ENCODE measurements around the gene FHAD1. TPM values are rescaled to one million over a fixed set of nuclear protein-coding genes. Genes with fewer than 3 reads are reported as not detected.
A peak's percentile ranks its signal among the peaks of the same experiment; 100 is the strongest.

FHAD1 gene
- total RNA-seq, 1 donor from 2014 or later, result 1.3 TPM

- peak in 1 of 2 experiments; percentile 5 for DNase-seq (ENCODE audit: low spot score in 2 of 2, unreplicated experiment in 2 of 2)
- Mint-ChIP-seq H3K4me3 (no peak overlapping the region), H3K27ac (no peak overlapping the region), H3K27me3 (ENCODE audit: low read depth) (no peaks in the 10 kb centered on the region), H3K9me3 (no peaks in the 10 kb centered on the region), H3K4me1 (no peaks in the 10 kb centered on the region), H3K36me3 (no peaks in the 10 kb centered on the region)
- TF ChIP-seq CTCF (IDR thresholded peaks at IDR 0.05; ENCODE audit: unreplicated experiment), result no peak
Observed at GRCh38 chr1:15236321-15236721, 10.7 kb upstream of the FHAD1 start.

- Mint-ChIP-seq H3K4me1 (no peaks in the 10 kb centered on the region), H3K27ac (no peak overlapping the region), H3K36me3 (no peaks in the 10 kb centered on the region), H3K27me3 (ENCODE audit: low read depth) (no peaks in the 10 kb centered on the region), H3K4me3 (no peak overlapping the region), H3K9me3 (no peaks in the 10 kb centered on the region)
- peak in 1 of 2 experiments; percentile 7 for DNase-seq (ENCODE audit: low spot score in 2 of 2, unreplicated experiment in 2 of 2)
- no peak for TF ChIP-seq CTCF (IDR thresholded peaks at IDR 0.05; ENCODE audit: unreplicated experiment)
Observed at GRCh38 chr1:15236746-15237145, 10.3 kb upstream of the FHAD1 start.

GRCh38 chr1:15238789-15239188 lies 8.2 kb upstream of the FHAD1 start:
- TF ChIP-seq CTCF (IDR thresholded peaks at IDR 0.05; ENCODE audit: unreplicated experiment), result no peak
- peaks cover 3% of the 10 kb centered on the region for H3K4me1 Mint-ChIP-seq
- no peak overlapping the region for H3K4me3 Mint-ChIP-seq
- H3K27me3 Mint-ChIP-seq (ENCODE audit: low read depth), result no peaks in the 10 kb centered on the region
- H3K9me3 Mint-ChIP-seq, result no peaks in the 10 kb centered on the region
- DNase-seq (ENCODE audit: low spot score in 2 of 2, unreplicated experiment in 2 of 2), result no peak
- H3K36me3 Mint-ChIP-seq, result no peaks in the 10 kb centered on the region
- H3K27ac Mint-ChIP-seq, result no peak overlapping the region

GRCh38 chr1:15242766-15243165 lies 4.3 kb upstream of the FHAD1 start:
- no peak for TF ChIP-seq CTCF (IDR thresholded peaks at IDR 0.05; ENCODE audit: unreplicated experiment)
- no peaks in the 10 kb centered on the region for H3K36me3 Mint-ChIP-seq
- no peak for DNase-seq (ENCODE audit: low spot score in 2 of 2, unreplicated experiment in 2 of 2)
- H3K27ac Mint-ChIP-seq, result no peak overlapping the region
- H3K4me3 Mint-ChIP-seq, result no peak overlapping the region
- peaks cover 7% of the 10 kb centered on the region for H3K9me3 Mint-ChIP-seq
- H3K4me1 Mint-ChIP-seq, result peaks cover 19% of the 10 kb centered on the region
- H3K27me3 Mint-ChIP-seq (ENCODE audit: low read depth), result peaks cover 2% of the 10 kb centered on the region

- DNase-seq (ENCODE audit: low spot score in 2 of 2, unreplicated experiment in 2 of 2), result no peak
- Mint-ChIP-seq H3K27me3 (ENCODE audit: low read depth) (peaks cover 6% of the 10 kb centered on the region), H3K4me1 (peaks cover 22% of the 10 kb centered on the region), H3K27ac (no peak overlapping the region), H3K9me3 (peaks cover 7% of the 10 kb centered on the region), H3K36me3 (no peaks in the 10 kb centered on the region), H3K4me3 (no peak overlapping the region)
- no peak for TF ChIP-seq CTCF (IDR thresholded peaks at IDR 0.05; ENCODE audit: unreplicated experiment)
Observed at GRCh38 chr1:15243275-15244043, 3.6 kb upstream of the FHAD1 start.
